Chondrocyte (in vitro differentiated cells): ENCODE data around the gene SELENOO. TPM values are rescaled to one million over a fixed set of nuclear protein-coding genes. Genes with fewer than 3 reads are reported as not detected.

Experiments used
- DNase-seq: peaks from one replicate; pipeline ENCODE4 v3.0.0; 2021; ENCODE audit warnings: mixed read lengths, low spot score
- H3K27ac Mint-ChIP-seq: one replicate; pipeline ENCODE4 v1.8.0; 2021; ENCODE audit warnings: mild to moderate bottlenecking, moderate library complexity, mixed read lengths; ENCODE audit not compliant: unreplicated experiment
- H3K27me3 Mint-ChIP-seq: 2 replicates; pipeline ENCODE4 v1.8.0; 2021; ENCODE audit warnings: low read depth, mixed read lengths
- H3K36me3 Mint-ChIP-seq: 2 replicates; pipeline ENCODE4 v1.8.0; 2021; ENCODE audit warnings: low read depth, mixed read lengths
- H3K4me1 Mint-ChIP-seq: 2 replicates; pipeline ENCODE4 v1.8.0; 2021; ENCODE audit warnings: low read depth, mild to moderate bottlenecking, mixed read lengths
- H3K4me3 Mint-ChIP-seq: one replicate; pipeline ENCODE4 v1.8.0; 2021; ENCODE audit warnings: mild to moderate bottlenecking, moderate library complexity, mixed read lengths; ENCODE audit not compliant: unreplicated experiment
- H3K9me3 Mint-ChIP-seq: 2 replicates; pipeline ENCODE4 v1.8.0; 2021; ENCODE audit warnings: low read depth, mixed read lengths
- CTCF ChIP-seq: fragments of 200-600 bp; sonication (generic); IDR thresholded peaks from 2 replicates; pipeline ENCODE4 v1.5.0; 2021; ENCODE audit warnings: antibody characterized with exemption, mild to moderate bottlenecking, moderate library complexity
- total RNA-seq: library from RNA; stranded (reverse); gene quantifications from 3 replicates; pipeline ENCODE4 v1.2.1, GENCODE V29; 2021

SELENOO gene
- total RNA-seq, 1 donor from 2014 or later, result 17.1 TPM

GRCh38 chr22:50221410-50222300, 20.8 kb downstream of the SELENOO start:
- peaks cover 15% of the 10 kb centered on the region for H3K36me3 Mint-ChIP-seq
- peak; percentile 33 for TF ChIP-seq CTCF

GRCh38 chr22:50222508-50222907, 21.7 kb downstream of the SELENOO start:
- H3K9me3 Mint-ChIP-seq, result no peaks in the 10 kb centered on the region
- H3K27me3 Mint-ChIP-seq, result no peaks in the 10 kb centered on the region
- H3K4me1 Mint-ChIP-seq, result peaks cover 4% of the 10 kb centered on the region
- no peak for TF ChIP-seq CTCF
- H3K27ac Mint-ChIP-seq, result no peak overlapping the region
- H3K36me3 Mint-ChIP-seq, result peaks cover 13% of the 10 kb centered on the region
- no peak for DNase-seq
- H3K4me3 Mint-ChIP-seq, result no peak overlapping the region

More at GRCh38 chr22:50221410-50222300, 20.8 kb downstream of the SELENOO start:
- peaks cover 4% of the 10 kb centered on the region for H3K4me1 Mint-ChIP-seq
- H3K27ac Mint-ChIP-seq, result no peak overlapping the region
- peak; percentile 86 for DNase-seq
- no peak overlapping the region for H3K4me3 Mint-ChIP-seq
- H3K9me3 Mint-ChIP-seq, result no peaks in the 10 kb centered on the region
- H3K27me3 Mint-ChIP-seq, result no peaks in the 10 kb centered on the region

GRCh38 chr22:50224071-50224470, 23.3 kb downstream of the SELENOO start:
- Mint-ChIP-seq H3K27ac (no peak overlapping the region), H3K9me3 (no peaks in the 10 kb centered on the region), H3K27me3 (no peaks in the 10 kb centered on the region), H3K4me3 (no peak overlapping the region), H3K36me3 (peaks cover 15% of the 10 kb centered on the region), H3K4me1 (peaks cover 4% of the 10 kb centered on the region)
- no peak for DNase-seq
- no peak for TF ChIP-seq CTCF

- H3K4me1 Mint-ChIP-seq, result no peaks in the 10 kb centered on the region
- no peak for DNase-seq
- H3K4me3 Mint-ChIP-seq, result no peak overlapping the region
- H3K27ac Mint-ChIP-seq, result no peak overlapping the region
- no peaks in the 10 kb centered on the region for H3K27me3 Mint-ChIP-seq
- TF ChIP-seq CTCF, result no peak
- H3K36me3 Mint-ChIP-seq, result peaks cover 16% of the 10 kb centered on the region
- H3K9me3 Mint-ChIP-seq, result no peaks in the 10 kb centered on the region
Measured at GRCh38 chr22:50225200-50225969, 24.6 kb downstream of the SELENOO start.
